Measurements from ENCODE around the gene JMJD6. TPM values are rescaled to one million over a fixed set of nuclear protein-coding genes. Genes with fewer than 3 reads are reported as not detected.

Gene JMJD6
- total RNA-seq, 2 experiments from 2014 or later = 39.9 to 71.2 TPM

- Histone ChIP-seq H3K36me3 (ENCODE audit: insufficient read depth, low read length) (no peaks in the 10 kb centered on the region), H3K9me3 (ENCODE audit: low read length) (peaks cover 7% of the 10 kb centered on the region; the same call in 1 of the 2 replicates), H3K4me1 (ENCODE audit: insufficient read depth, low read length, poor library complexity, severe bottlenecking) (peaks cover 25% of the 10 kb centered on the region), H2AFZ (ENCODE audit: low read length) (peak overlapping the region; percentile 94; the same call in 1 of the 2 replicates), H4K20me1 (ENCODE audit: insufficient read depth, low read length) (no peaks in the 10 kb centered on the region), H3K27ac (ENCODE audit: low read depth, low read length, poor library complexity, severe bottlenecking) (no peak overlapping the region), H3K9me2 (ENCODE audit: insufficient read depth, low read length) (no peaks in the 10 kb centered on the region), H3K79me2 (ENCODE audit: insufficient read depth, low read depth, low read length) (peaks cover 5% of the 10 kb centered on the region; the same call in 1 of the 2 replicates), H3K4me2 (ENCODE audit: low read length) (0 out of 2 replicates have a peak overlapping the region, but pooled peaks have one; percentile 66), H3K4me3 (ENCODE audit: low read depth, low read length, poor library complexity, severe bottlenecking) (no peak overlapping the region)
- ChIA-PET CTCF (ENCODE audit: unreplicated experiment) (no interaction called here), POLR2A (no interaction called here)
- no TSS peak for BruUV-seq (replicated peaks)
- intact Hi-C loops (cut with micrococcal nuclease; ENCODE audit: unreplicated experiment) = loop anchor here (5.0 kb wide), 1 partner anchor 113 kb away; no protein-coding TSS in a partner anchor
- TF ChIP-seq CTCF (conservative IDR thresholded peaks at IDR 0.05; ENCODE audit: low read length) = no peak
- no peak for TF ChIP-seq EZH2phosphoT487 (IDR thresholded peaks at IDR 0.05; ENCODE audit: borderline replicate concordance, low read depth, low read length)
- no peak for DNase-seq (ENCODE audit: low spot score)
Observed at GRCh38 chr17:76670020-76670717, 56.2 kb downstream of the JMJD6 start.

Small RNA genes lying within 50 kb of the gene (microRNA-seq; reads per million reads assigned to microRNA genes)
- gene MIR636 (ENCODE audit: borderline replicate concordance) = 18.2 reads per million, percentile 27 among the genes with 10 or more reads in this experiment

Small RNA genes lying within 50 kb of the gene (small RNA-seq; reads per million reads assigned to genes)
- gene AC005837.3 (not detected), gene RF02271 (not detected), gene RNU6-97P (not detected), gene RNY4P36 (0.57 reads per million, percentile 14 among the genes with 10 or more reads in this experiment)

Other genes starting within 250 kb of the JMJD6 start
- 122 and 144 TPM in 2 replicates for gene RHBDF2, start 225.2 kb downstream of the JMJD6 start, total RNA-seq (2014; rRNA removed; shearing (Covaris generic))
- gene RHBDF2, start 225.2 kb downstream of the JMJD6 start, total RNA-seq (2022) = 158 and 173 TPM in 2 replicates
- gene CYGB, start 188.9 kb downstream of the JMJD6 start, total RNA-seq (2014; rRNA removed; shearing (Covaris generic)) = 0.33 and 0.57 TPM in 2 replicates
- 0.22 and 0.44 TPM in 2 replicates for gene CYGB, start 188.9 kb downstream of the JMJD6 start, total RNA-seq (2022)
- gene PRCD, start 186.6 kb downstream of the JMJD6 start, total RNA-seq (2014; rRNA removed; shearing (Covaris generic)) = 5.7 and 6.3 TPM in 2 replicates
- 11.7 and 15.9 TPM in 2 replicates for gene PRCD, start 186.6 kb downstream of the JMJD6 start, total RNA-seq (2022)
- not detected in 2 replicates for gene ST6GALNAC2, start 140.7 kb downstream of the JMJD6 start, total RNA-seq (2014; rRNA removed; shearing (Covaris generic))
- not detected in 2 replicates for gene ST6GALNAC2, start 140.7 kb downstream of the JMJD6 start, total RNA-seq (2022)
- not detected in 2 replicates for gene ST6GALNAC1, start 82.8 kb downstream of the JMJD6 start, total RNA-seq (2014; rRNA removed; shearing (Covaris generic))
- not detected in 2 replicates for gene ST6GALNAC1, start 82.8 kb downstream of the JMJD6 start, total RNA-seq (2022)
- 1.1 and 1.6 TPM in 2 replicates for gene MXRA7, start 15.6 kb downstream of the JMJD6 start, total RNA-seq (2014; rRNA removed; shearing (Covaris generic))
- gene MXRA7, start 15.6 kb downstream of the JMJD6 start, total RNA-seq (2022) = 4.9 and 5.3 TPM in 2 replicates
- gene METTL23, start 233 bp upstream of the JMJD6 start, total RNA-seq (2014; rRNA removed; shearing (Covaris generic)) = 91.8 and 93.7 TPM in 2 replicates
- 82.7 and 102 TPM in 2 replicates for gene METTL23, start 233 bp upstream of the JMJD6 start, total RNA-seq (2022)
- gene SRSF2, start 10.7 kb upstream of the JMJD6 start, total RNA-seq (2014; rRNA removed; shearing (Covaris generic)) = 1,143 and 2,207 TPM in 2 replicates
- gene SRSF2, start 10.7 kb upstream of the JMJD6 start, total RNA-seq (2022) = 619 and 683 TPM in 2 replicates
- gene MFSD11, start 11.5 kb upstream of the JMJD6 start, total RNA-seq (2014; rRNA removed; shearing (Covaris generic)) = 52.6 and 55.1 TPM in 2 replicates
- gene MFSD11, start 11.5 kb upstream of the JMJD6 start, total RNA-seq (2022) = 63.1 and 68.4 TPM in 2 replicates
- gene MGAT5B, start 141.8 kb upstream of the JMJD6 start, total RNA-seq (2014; rRNA removed; shearing (Covaris generic)) = 1.3 and 2.5 TPM in 2 replicates
- gene MGAT5B, start 141.8 kb upstream of the JMJD6 start, total RNA-seq (2022) = 1.4 and 2.3 TPM in 2 replicates